Central memory CD8-positive, alpha-beta T cell (primary cell): Measurements from ENCODE around the gene SHLD1.

Experiments used
- ATAC-seq: fragments of 150-1000 bp; cut with Tn5 transposase; replicated peaks from 2 replicates; pipeline ENCODE4 v1.10.0; 2022; ENCODE audit warnings: mild to moderate bottlenecking, moderate FRiP score, moderate number of reproducible peaks; ENCODE audit not compliant: poor library complexity, severe bottlenecking; ENCODE audit errors: extremely low read depth
- DNase-seq, 2 donors: peaks; one replicate each; pipeline ENCODE4 v3.0.0; 2021; ENCODE audit warnings: low spot score in 2 of 2
- H3K27ac Mint-ChIP-seq: one replicate; pipeline ENCODE4 v1.8.0; 2022; ENCODE audit warnings: low read depth, mild to moderate bottlenecking, moderate library complexity, mixed read lengths
- H3K27me3 Mint-ChIP-seq: one replicate; pipeline ENCODE4 v1.8.0; 2022; ENCODE audit warnings: mixed read lengths
- H3K36me3 Mint-ChIP-seq: one replicate; pipeline ENCODE4 v1.8.0; 2022; ENCODE audit warnings: mild to moderate bottlenecking, moderate library complexity, mixed read lengths; ENCODE audit not compliant: insufficient read depth
- H3K4me1 Mint-ChIP-seq: one replicate; pipeline ENCODE4 v1.8.0; 2022; ENCODE audit warnings: mixed read lengths
- H3K4me3 Mint-ChIP-seq: one replicate; pipeline ENCODE4 v1.8.0; 2022; ENCODE audit warnings: mild to moderate bottlenecking, moderate library complexity, mixed read lengths
- H3K9me3 Mint-ChIP-seq: one replicate; pipeline ENCODE4 v1.8.0; 2022; ENCODE audit warnings: mixed read lengths

Gene SHLD1

GRCh38 chr20:5835871-5836270 is 85.7 kb downstream of the SHLD1 start:
- DNase-seq (no peak), ATAC-seq (peak; percentile 87)
- Mint-ChIP-seq H3K27me3 (no peaks in the 10 kb centered on the region), H3K4me1 (peaks cover 35% of the 10 kb centered on the region), H3K36me3 (peaks cover 14% of the 10 kb centered on the region), H3K4me3 (peak overlapping the region; percentile 35), H3K27ac (peak overlapping the region; percentile 90), H3K9me3 (peaks cover 8% of the 10 kb centered on the region)

- Mint-ChIP-seq H3K4me3 (peak overlapping the region; percentile 35), H3K36me3 (peaks cover 14% of the 10 kb centered on the region)
These were observed 86.4 kb downstream of the SHLD1 start for GRCh38 chr20:5836569-5836968.

GRCh38 chr20:5840411-5841002 is 90.3 kb downstream of the SHLD1 start:
- Mint-ChIP-seq H3K36me3 (peaks cover 10% of the 10 kb centered on the region), H3K27me3 (no peaks in the 10 kb centered on the region), H3K4me3 (no peak overlapping the region), H3K9me3 (no peaks in the 10 kb centered on the region), H3K4me1 (peaks cover 40% of the 10 kb centered on the region), H3K27ac (no peak overlapping the region)
- ATAC-seq (no peak), DNase-seq (no peak)

More at GRCh38 chr20:5836569-5836968, 86.4 kb downstream of the SHLD1 start:
- no peak for DNase-seq
- Mint-ChIP-seq H3K9me3 (peaks cover 8% of the 10 kb centered on the region), H3K4me1 (peaks cover 35% of the 10 kb centered on the region), H3K27me3 (no peaks in the 10 kb centered on the region), H3K27ac (peak overlapping the region; percentile 90)
- ATAC-seq = no peak

- DNase-seq (no peak), ATAC-seq (no peak)
- Mint-ChIP-seq H3K9me3 (no peaks in the 10 kb centered on the region), H3K27ac (no peak overlapping the region), H3K4me3 (no peak overlapping the region), H3K27me3 (no peaks in the 10 kb centered on the region), H3K36me3 (peaks cover 3% of the 10 kb centered on the region), H3K4me1 (peaks cover 36% of the 10 kb centered on the region)
These were observed 91.3 kb downstream of the SHLD1 start for GRCh38 chr20:5841522-5841921.

- Mint-ChIP-seq H3K4me3 (peak overlapping the region; percentile 47), H3K27me3 (no peaks in the 10 kb centered on the region), H3K4me1 (peaks cover 31% of the 10 kb centered on the region), H3K9me3 (no peaks in the 10 kb centered on the region), H3K36me3 (peaks cover 3% of the 10 kb centered on the region), H3K27ac (peak overlapping the region; percentile 91)
- DNase-seq (no peak), ATAC-seq (no peak)
These were observed 92.3 kb downstream of the SHLD1 start for GRCh38 chr20:5842465-5842864.

GRCh38 chr20:5843054-5843592 is 92.9 kb downstream of the SHLD1 start:
- Mint-ChIP-seq H3K9me3 (no peaks in the 10 kb centered on the region), H3K4me3 (peak overlapping the region; percentile 47), H3K36me3 (peaks cover 3% of the 10 kb centered on the region), H3K27me3 (no peaks in the 10 kb centered on the region), H3K4me1 (peaks cover 33% of the 10 kb centered on the region), H3K27ac (peak overlapping the region; percentile 91)
- peak; percentile 57 for ATAC-seq
- DNase-seq = no peak

GRCh38 chr20:5844063-5844681 is 94.0 kb downstream of the SHLD1 start:
- no peaks in the 10 kb centered on the region for H3K9me3 Mint-ChIP-seq
- DNase-seq (peak in 1 of 2 donors; percentile 18), ATAC-seq (peak; percentile 67)
- H3K4me3 Mint-ChIP-seq = peak overlapping the region; percentile 54
- peaks cover 3% of the 10 kb centered on the region for H3K36me3 Mint-ChIP-seq
- peaks cover 44% of the 10 kb centered on the region for H3K4me1 Mint-ChIP-seq
- H3K27me3 Mint-ChIP-seq = no peaks in the 10 kb centered on the region
- H3K27ac Mint-ChIP-seq = peak overlapping the region; percentile 91

- Mint-ChIP-seq H3K9me3 (no peaks in the 10 kb centered on the region), H3K4me3 (no peak overlapping the region), H3K27ac (peak overlapping the region; percentile 32), H3K4me1 (peaks cover 45% of the 10 kb centered on the region), H3K27me3 (no peaks in the 10 kb centered on the region), H3K36me3 (peaks cover 3% of the 10 kb centered on the region)
- ATAC-seq (peak; percentile 43), DNase-seq (no peak)
These were observed 95.7 kb downstream of the SHLD1 start for GRCh38 chr20:5845681-5846615.

GRCh38 chr20:5848711-5849505 is 98.7 kb downstream of the SHLD1 start:
- Mint-ChIP-seq H3K36me3 (peaks cover 5% of the 10 kb centered on the region), H3K4me3 (no peak overlapping the region), H3K9me3 (no peaks in the 10 kb centered on the region), H3K27ac (peak overlapping the region; percentile 38), H3K27me3 (no peaks in the 10 kb centered on the region), H3K4me1 (peaks cover 33% of the 10 kb centered on the region)
- ATAC-seq (no peak), DNase-seq (no peak)

GRCh38 chr20:5855939-5856338 is 105.7 kb downstream of the SHLD1 start:
- no peak overlapping the region for H3K27ac Mint-ChIP-seq
- peaks cover 2% of the 10 kb centered on the region for H3K36me3 Mint-ChIP-seq
- DNase-seq (no peak), ATAC-seq (no peak)
- H3K4me3 Mint-ChIP-seq = no peak overlapping the region
- H3K27me3 Mint-ChIP-seq = no peaks in the 10 kb centered on the region
- peaks cover 12% of the 10 kb centered on the region for H3K4me1 Mint-ChIP-seq
- H3K9me3 Mint-ChIP-seq = no peaks in the 10 kb centered on the region

GRCh38 chr20:5859608-5860007 is 109.4 kb downstream of the SHLD1 start:
- H3K4me1 Mint-ChIP-seq = peaks cover 17% of the 10 kb centered on the region
- H3K36me3 Mint-ChIP-seq = no peaks in the 10 kb centered on the region
- H3K4me3 Mint-ChIP-seq = no peak overlapping the region
- no peak overlapping the region for H3K27ac Mint-ChIP-seq
- ATAC-seq (no peak), DNase-seq (no peak)
- no peaks in the 10 kb centered on the region for H3K27me3 Mint-ChIP-seq
- H3K9me3 Mint-ChIP-seq = no peaks in the 10 kb centered on the region

- H3K27me3 Mint-ChIP-seq = no peaks in the 10 kb centered on the region
- peaks cover 22% of the 10 kb centered on the region for H3K4me1 Mint-ChIP-seq
- no peaks in the 10 kb centered on the region for H3K36me3 Mint-ChIP-seq
- DNase-seq = no peak
- no peak overlapping the region for H3K27ac Mint-ChIP-seq
- no peaks in the 10 kb centered on the region for H3K9me3 Mint-ChIP-seq
- H3K4me3 Mint-ChIP-seq = no peak overlapping the region
- ATAC-seq = no peak
These were observed 112.5 kb downstream of the SHLD1 start for GRCh38 chr20:5862703-5863039.
